SJCRH30 (cell line): ENCODE results near the gene ABCA7. TPM values are rescaled to one million over a fixed set of nuclear protein-coding genes. Genes with fewer than 3 reads are reported as not detected.

Source experiments
- DNase-seq, 2 experiments: peaks; one replicate each; pipeline ENCODE4 v3.0.0-alpha.2; 2015 to 2020
- H3K27ac ChIP-seq: fragments of 250-450 bp; sonication (Bioruptor Pico); 2 replicates; pipeline ENCODE4 v1.5.1; 2020; ENCODE audit warnings: mild to moderate bottlenecking, moderate library complexity
- H3K27me3 ChIP-seq: fragments of 250-450 bp; sonication (Bioruptor Pico); 2 replicates; pipeline ENCODE4 v1.5.1; 2020; ENCODE audit warnings: mild to moderate bottlenecking, moderate library complexity
- H3K36me3 ChIP-seq: fragments of 250-450 bp; sonication (Bioruptor Pico); 2 replicates; pipeline ENCODE4 v1.5.1; 2020; ENCODE audit warnings: mild to moderate bottlenecking, moderate library complexity
- H3K4me1 ChIP-seq: fragments of 250-450 bp; sonication (Bioruptor Pico); 2 replicates; pipeline ENCODE4 v1.5.1; 2020; ENCODE audit warnings: mild to moderate bottlenecking, moderate library complexity
- H3K4me3 ChIP-seq: fragments of 250-450 bp; sonication (Bioruptor Pico); 2 replicates; pipeline ENCODE4 v1.5.1; 2020; ENCODE audit warnings: mild to moderate bottlenecking, moderate library complexity
- H3K9me3 ChIP-seq: fragments of 250-450 bp; sonication (Bioruptor Pico); replicated peaks from 2 replicates; pipeline ENCODE4 v1.5.1; 2020; ENCODE audit warnings: mild to moderate bottlenecking, moderate library complexity
- total RNA-seq: library from RNA; depleted of rRNA; stranded (reverse); fragments of >200 nt; shearing (Covaris generic); gene quantifications from 2 replicates; pipeline ENCODE4 v1.2.3, GENCODE V29; 2014

The ABCA7 gene
- total RNA-seq, 1 experiment from 2014 or later = 11.0 TPM

DNA sequence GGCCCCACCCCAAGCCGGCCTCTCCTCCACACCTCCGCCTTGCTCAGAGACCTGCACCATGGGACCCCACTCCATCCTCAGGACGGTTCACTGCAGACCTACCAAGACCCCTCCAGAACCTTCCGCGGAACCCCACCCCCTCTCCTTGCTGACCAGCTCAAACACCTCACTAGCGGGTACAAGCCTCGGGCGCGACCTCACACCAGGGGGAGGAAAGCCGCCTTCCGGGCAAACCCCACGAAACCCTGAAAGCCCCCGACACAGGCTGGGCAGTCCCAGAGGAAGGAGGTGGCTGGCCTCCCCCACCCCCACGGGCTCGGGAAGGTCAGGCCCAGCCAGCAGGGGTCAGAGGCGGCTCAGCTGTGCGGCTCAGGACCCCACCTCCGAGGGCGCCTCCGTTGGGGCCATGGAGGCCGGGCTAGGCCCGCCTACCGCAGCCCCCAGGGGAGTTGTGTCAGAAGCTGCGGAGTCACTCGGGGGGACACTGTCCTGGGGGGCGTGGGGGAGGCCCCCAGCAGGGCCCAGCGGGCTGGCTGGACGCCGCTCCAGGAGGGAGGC, 29.8 kb upstream of the ABCA7 start:
- DNase-seq = no peak
- Histone ChIP-seq H3K4me3 (no peak overlapping the region), H3K27me3 (no peaks in the 10 kb centered on the region), H3K9me3 (no peaks in the 10 kb centered on the region), H3K4me1 (no peaks in the 10 kb centered on the region), H3K27ac (no peak overlapping the region), H3K36me3 (peaks cover 42% of the 10 kb centered on the region)

DNA sequence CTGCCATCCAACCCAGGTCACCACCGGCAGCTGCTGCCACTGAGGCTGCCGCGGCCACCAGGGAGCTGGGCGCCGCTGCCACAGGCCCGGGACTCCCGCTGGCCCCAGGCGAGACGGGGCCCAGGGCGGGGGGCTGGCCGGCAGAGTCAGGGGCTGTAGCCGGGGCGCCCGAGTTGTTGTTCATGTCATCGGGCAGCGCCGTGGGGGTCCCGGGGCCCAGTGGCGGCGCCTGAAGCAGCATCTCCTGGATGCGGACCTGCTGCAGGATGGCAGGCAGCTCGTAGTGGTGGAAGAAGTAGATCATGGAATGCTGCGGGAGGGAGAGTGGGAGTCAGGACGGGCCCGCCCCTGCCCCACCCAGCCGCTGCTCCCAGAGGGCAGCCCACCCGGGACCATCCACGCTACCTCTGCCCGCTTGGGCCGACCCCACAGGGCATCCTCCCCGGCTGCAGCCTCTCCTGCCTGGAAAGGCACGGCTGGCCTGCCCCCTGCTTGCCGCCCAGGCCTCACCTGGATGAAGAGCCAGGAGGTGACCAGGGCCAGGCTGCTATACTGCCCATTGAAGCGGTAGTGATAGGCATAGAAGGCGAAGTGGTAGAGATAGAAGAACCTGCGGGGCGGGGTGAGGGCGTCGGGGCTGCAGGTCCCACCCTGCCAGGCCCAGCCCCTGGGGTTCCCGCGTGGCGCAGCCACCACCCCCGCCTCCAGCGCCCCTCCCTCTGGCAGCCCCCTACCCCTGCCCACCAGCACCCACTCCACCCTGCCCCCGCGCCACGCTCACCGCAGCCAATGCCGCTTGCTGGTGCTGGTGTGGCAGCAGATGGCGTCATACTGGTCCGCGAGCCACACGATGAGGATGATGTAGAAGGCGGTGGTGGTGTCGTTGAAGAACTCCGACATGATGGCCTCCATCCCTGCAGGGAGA, 29.1 kb upstream of the ABCA7 start:
- H3K9me3 ChIP-seq = no peaks in the 10 kb centered on the region
- H3K36me3 ChIP-seq = peaks cover 42% of the 10 kb centered on the region
- no peaks in the 10 kb centered on the region for H3K27me3 ChIP-seq
- H3K4me1 ChIP-seq = no peaks in the 10 kb centered on the region
- no peak for DNase-seq
- H3K4me3 ChIP-seq = no peak overlapping the region
- no peak overlapping the region for H3K27ac ChIP-seq

DNA sequence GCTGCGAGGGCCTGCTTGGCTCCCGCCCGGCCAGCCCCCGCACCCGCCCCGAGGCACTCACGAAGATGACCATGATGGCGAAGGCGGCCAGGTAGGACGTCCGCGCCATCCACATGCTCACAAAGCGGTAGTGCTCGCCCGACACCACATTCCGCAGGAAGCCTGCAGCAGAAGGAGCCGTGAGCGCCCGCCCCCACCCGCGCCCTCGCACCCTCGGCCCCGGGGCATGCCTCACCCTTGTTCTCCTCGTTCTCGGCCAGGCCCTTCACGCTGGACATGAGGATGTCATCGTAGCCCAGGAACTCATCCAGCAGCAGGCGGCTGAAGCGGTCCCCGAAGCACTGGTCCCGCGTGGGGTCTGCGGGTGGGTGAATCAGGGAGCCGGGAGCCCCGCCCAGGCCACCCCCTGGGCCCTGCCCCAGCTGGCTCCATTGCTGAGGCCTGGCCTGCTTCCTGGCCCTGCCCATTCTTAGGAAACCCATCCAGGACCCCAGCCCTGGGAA, 28.0 kb upstream of the ABCA7 start:
- no peaks in the 10 kb centered on the region for H3K27me3 ChIP-seq
- no peak for DNase-seq
- H3K27ac ChIP-seq = no peak overlapping the region
- no peak overlapping the region for H3K4me3 ChIP-seq
- no peaks in the 10 kb centered on the region for H3K9me3 ChIP-seq
- peaks cover 42% of the 10 kb centered on the region for H3K36me3 ChIP-seq
- no peaks in the 10 kb centered on the region for H3K4me1 ChIP-seq

DNA sequence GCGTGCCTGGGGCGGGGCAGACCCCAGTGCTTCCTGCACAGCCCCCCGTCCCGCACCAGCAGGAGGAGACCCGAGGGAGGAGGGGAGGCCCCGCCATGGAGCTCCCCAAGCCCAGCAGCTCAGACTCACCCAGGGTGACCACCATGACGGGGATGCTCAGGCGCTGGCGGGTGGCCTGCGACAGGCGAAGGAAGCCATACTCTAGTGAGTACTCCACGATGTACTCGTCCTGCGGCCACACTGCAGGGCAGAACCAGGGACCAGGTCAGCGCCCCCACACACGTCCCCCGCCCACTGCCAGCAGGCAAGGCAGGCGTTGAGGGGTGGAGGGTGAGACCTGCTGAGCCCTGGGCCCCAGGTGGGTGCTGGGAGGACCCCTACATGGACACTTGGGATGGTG, 27.6 kb upstream of the ABCA7 start:
- Histone ChIP-seq H3K9me3 (no peaks in the 10 kb centered on the region), H3K4me1 (no peaks in the 10 kb centered on the region), H3K27ac (no peak overlapping the region), H3K36me3 (peaks cover 42% of the 10 kb centered on the region), H3K4me3 (no peak overlapping the region), H3K27me3 (no peaks in the 10 kb centered on the region)
- DNase-seq = no peak

DNA sequence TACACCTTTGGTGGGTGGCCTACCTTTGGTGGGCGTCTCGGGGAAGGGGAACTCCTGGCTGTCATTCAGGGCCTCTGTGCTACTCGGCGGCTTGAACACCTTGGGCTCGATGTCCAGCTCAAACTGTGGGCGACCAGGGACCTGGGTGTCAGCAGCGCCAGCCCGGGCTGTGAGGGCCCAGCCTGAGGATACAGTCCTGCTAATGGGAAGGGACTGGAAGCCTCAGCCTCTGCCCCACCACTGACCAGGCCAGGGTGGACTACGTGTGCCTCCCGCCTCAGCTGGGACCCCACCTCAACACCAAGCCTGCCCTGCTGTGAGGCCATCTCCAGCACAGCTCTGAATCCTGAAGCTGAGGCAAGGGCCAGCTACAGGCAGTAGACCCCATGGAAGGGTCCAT, 26.7 kb upstream of the ABCA7 start:
- H3K27ac ChIP-seq = no peak overlapping the region
- peaks cover 40% of the 10 kb centered on the region for H3K36me3 ChIP-seq
- no peak for DNase-seq
- H3K4me1 ChIP-seq = no peaks in the 10 kb centered on the region
- H3K27me3 ChIP-seq = no peaks in the 10 kb centered on the region
- no peaks in the 10 kb centered on the region for H3K9me3 ChIP-seq
- H3K4me3 ChIP-seq = no peak overlapping the region

DNA sequence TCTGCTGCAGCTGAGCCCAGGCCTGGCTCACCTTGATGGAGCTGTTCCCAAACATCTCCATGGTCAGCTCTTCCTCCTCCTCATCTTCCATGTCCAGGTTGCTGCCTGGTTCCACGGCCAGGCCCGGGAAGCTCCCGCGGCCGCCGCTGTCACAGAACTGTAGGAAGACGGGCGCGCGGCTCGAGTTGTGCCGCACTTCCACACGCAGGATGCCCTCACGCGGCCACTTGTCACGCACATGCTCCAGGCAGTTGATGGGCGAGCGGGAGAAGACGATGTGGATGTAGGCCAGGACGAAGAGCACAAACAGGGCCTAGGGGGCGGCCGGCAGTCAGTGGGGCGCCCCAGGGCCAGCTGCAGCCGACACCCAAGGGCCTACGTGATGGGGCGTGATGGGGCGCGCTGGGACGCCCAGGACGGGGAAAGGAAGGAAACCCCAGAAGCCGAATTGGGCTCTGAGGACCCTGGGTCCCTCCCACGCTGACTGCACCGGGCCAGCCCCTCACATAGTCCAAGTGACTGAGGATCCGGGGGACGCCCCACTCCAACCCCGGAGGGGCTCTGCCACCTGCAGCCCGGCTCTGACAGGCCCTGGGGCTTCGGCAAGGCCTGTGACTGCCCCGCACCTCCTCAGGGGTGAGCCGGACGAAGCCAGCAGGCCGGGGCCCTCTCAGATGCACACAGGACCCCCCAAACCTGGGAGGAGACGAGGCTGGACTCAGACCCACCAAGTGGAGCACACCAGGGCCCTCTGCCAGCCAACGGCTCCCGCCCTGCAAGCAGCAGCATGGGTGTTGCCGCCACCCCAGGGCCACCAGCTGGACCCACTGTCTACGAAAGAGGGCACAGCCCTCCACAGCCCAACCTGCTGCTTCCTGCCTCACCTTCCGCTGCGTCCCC, 25.5 kb upstream of the ABCA7 start:
- H3K27me3 ChIP-seq = no peaks in the 10 kb centered on the region
- no peak overlapping the region for H3K4me3 ChIP-seq
- H3K4me1 ChIP-seq = no peaks in the 10 kb centered on the region
- H3K36me3 ChIP-seq = peaks cover 42% of the 10 kb centered on the region
- H3K27ac ChIP-seq = no peak overlapping the region
- no peak for DNase-seq
- no peaks in the 10 kb centered on the region for H3K9me3 ChIP-seq

DNA sequence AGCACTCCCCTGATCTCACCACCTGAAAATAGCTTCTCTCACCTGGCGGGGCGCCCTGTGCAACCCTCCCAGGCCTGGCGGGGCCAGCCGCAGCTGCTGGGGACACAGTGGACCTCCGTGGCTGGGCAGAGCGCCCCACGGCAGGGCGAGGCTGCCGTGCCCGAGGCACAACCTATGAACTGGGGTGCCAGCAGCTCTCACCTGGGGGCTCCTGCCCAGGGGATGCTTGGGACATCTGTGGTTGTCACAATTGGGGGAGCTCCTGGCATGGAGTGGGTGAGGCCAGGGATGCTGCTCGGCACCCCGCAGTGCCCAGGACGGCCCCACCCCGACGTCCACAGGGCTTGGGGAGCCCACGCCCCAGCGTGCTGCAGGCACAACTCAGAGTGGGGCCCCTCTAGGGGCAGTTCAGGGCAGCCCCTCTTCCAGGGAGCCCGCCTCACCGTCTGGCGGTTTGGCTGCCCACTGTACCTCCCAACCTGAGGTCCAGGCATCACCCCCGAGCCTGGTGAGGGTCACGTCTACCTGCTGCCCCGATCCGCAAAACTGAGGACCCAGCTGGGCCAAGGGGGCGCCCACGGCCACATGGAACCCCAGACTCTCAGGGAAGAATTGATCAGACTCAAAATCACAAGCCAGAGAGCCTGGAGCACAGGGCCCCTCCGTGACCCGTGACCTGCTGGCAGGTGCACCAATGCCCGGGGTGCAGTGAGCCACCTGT, 24.7 kb upstream of the ABCA7 start:
- Histone ChIP-seq H3K9me3 (no peaks in the 10 kb centered on the region), H3K4me1 (no peaks in the 10 kb centered on the region), H3K27me3 (no peaks in the 10 kb centered on the region), H3K4me3 (no peak overlapping the region), H3K27ac (no peak overlapping the region), H3K36me3 (peaks cover 34% of the 10 kb centered on the region)
- no peak for DNase-seq

DNA sequence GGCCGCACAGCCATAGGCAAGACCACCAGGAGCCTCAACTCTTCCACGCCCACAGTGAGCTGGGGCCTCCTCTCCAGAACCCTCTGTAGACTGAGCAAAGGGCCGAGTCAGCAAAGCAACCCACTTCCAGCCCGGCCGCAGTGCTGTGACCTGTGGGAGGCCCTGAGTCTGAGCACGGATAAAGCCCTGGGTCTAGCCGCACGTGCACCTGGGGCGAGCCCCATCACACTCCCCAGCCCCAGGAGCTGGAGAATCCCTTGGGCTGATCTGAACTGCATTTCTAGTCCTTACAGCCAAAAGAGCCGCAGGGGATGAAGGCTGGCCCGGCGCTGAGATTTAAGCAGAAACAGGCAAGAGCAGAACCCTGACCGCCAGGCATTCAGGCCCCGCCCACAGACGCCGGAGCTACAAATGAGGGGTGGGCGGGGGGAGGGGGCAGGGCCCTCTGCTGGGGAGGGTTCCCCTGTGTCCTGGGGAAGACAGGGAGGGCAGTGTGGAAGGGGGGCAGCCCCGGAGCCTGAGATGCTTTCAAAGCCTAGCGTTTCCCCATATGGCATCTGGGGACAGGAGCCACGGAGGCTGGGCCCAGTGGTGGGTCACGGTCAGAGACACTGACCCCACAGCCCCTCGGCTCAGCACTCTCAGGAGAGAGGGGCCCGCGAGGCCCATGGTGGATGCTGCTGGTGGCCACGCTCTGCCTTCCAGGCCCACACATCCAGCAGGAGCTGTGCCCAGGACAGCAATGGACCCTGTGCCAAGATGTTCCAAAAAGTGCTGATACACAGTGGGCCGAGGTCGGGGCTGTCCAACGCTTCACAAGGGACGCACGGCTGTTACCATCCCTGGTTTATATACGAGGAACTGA, 23.9 kb upstream of the ABCA7 start:
- H3K9me3 ChIP-seq = no peaks in the 10 kb centered on the region
- no peak overlapping the region for H3K27ac ChIP-seq
- no peaks in the 10 kb centered on the region for H3K27me3 ChIP-seq
- no peaks in the 10 kb centered on the region for H3K4me1 ChIP-seq
- H3K4me3 ChIP-seq = no peak overlapping the region
- no peak for DNase-seq
- peaks cover 28% of the 10 kb centered on the region for H3K36me3 ChIP-seq

DNA sequence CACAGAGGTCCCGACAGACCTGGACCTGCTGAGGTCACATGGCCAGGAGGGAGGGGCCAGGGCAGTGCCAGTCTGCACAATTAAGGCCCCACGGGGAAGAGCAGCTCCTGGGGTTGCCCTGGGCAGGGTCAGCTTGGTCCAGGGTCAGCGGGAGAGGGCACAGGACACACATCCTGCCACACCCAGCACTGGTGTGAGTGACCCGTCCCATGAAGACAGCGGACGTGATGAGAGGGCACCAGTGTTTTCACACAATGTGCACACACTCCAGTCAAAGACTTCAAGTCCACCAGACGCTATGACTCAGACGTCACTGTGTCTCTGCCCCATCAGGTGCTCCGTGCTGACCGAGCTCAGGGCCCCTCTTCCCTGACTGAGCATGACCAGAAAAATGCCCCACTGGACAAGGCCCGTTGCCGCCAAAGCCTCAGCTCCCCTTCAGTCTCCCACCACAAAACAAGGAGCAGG, 23.2 kb upstream of the ABCA7 start:
- peaks cover 24% of the 10 kb centered on the region for H3K36me3 ChIP-seq
- H3K27ac ChIP-seq = no peak overlapping the region
- H3K27me3 ChIP-seq = no peaks in the 10 kb centered on the region
- H3K4me1 ChIP-seq = no peaks in the 10 kb centered on the region
- no peak for DNase-seq
- no peaks in the 10 kb centered on the region for H3K9me3 ChIP-seq
- H3K4me3 ChIP-seq = no peak overlapping the region

DNA sequence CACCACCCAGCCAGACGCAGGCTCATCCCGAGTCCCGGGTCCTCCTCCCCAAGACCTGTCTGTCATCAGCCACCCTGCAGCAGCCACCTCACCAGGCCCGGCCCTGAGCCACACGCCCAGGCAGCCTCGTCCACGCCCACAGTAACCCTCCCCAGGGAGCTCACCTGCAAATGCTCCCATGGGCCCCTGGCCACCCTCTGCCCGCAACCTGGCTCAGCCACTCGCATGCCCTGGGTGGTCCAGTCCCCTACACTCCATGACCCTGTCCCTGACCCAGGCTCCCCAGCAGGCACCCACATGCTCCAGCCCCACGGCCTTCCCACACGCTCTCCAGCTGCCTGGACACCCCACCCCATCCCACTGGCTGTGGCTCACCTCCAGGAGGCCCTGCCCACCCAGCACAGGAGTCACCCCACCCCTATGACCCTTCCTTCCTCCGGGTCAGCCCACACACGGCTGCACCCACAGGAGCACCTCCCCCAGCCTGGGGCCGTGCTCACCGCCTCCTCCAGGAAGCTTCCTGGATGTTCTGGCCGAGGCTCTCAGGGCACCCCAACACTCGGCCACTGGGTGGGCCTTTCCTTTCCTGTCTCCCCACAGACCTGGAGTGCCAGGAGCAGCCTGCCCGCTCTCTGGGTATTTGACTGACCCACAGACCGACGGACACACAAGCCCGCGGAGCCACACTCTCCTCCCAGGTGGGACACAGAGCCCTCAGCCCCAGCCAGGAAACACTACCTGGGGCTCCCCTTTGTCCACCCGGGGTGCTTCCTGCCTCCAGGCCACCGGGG, 22.6 kb upstream of the ABCA7 start:
- Histone ChIP-seq H3K4me3 (no peak overlapping the region), H3K4me1 (peaks cover 1% of the 10 kb centered on the region; the same call in 1 of the 2 replicates), H3K9me3 (no peaks in the 10 kb centered on the region), H3K36me3 (peaks cover 18% of the 10 kb centered on the region), H3K27me3 (no peaks in the 10 kb centered on the region), H3K27ac (no peak overlapping the region)
- DNase-seq = no peak

DNA sequence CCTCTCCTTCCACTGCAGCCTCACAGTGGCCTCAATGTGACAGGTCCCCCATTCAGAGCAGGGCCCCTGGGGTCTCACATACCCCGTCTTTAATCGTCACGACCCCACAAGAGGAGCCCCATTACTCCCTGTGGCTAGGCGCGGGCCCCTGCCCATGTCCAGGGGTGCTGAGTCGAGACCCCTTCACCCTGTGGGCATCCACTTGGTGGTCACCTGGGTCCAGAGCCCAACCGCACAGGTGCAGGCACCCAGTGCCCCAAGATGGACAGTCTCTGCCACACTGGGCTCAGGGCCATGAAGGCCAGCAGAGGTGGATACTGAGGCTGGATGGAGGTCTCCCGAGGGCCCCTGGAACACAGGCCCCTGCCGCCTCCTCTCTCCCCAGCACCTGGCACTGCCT, 22.0 kb upstream of the ABCA7 start:
- DNase-seq = no peak
- Histone ChIP-seq H3K27ac (no peak overlapping the region), H3K4me3 (no peak overlapping the region), H3K9me3 (no peaks in the 10 kb centered on the region), H3K36me3 (peaks cover 12% of the 10 kb centered on the region), H3K4me1 (peaks cover 3% of the 10 kb centered on the region; the same call in 1 of the 2 replicates), H3K27me3 (no peaks in the 10 kb centered on the region)

DNA sequence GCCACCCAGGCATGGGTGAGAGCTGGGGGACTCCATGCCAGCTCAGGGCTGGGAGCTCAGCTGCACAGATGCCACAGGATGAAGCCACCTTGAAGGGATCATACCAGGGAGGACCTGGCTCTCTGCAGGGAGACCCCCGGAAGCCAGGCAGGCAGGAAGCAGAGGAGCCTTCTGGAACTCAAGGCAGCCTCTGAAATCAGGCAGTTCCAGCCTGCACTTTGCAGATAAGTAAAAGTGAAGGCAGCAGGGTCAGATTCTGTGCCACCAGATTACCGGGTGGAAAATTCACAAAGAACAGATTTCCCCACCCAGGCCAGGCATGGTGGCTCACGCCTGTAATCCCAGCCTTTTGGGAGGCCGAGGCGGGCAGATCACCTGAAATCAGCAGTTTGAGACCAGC, 21.5 kb upstream of the ABCA7 start:
- H3K27me3 ChIP-seq = no peaks in the 10 kb centered on the region
- peaks cover 3% of the 10 kb centered on the region; the same call in 1 of the 2 replicates for H3K4me1 ChIP-seq
- peaks cover 7% of the 10 kb centered on the region for H3K36me3 ChIP-seq
- H3K9me3 ChIP-seq = no peaks in the 10 kb centered on the region
- no peak for DNase-seq
- H3K27ac ChIP-seq = no peak overlapping the region
- no peak overlapping the region for H3K4me3 ChIP-seq
